Caco-2 (cell line): ENCODE results near the gene YPEL3. TPM values are rescaled to one million over a fixed set of nuclear protein-coding genes. Genes with fewer than 3 reads are reported as not detected.

Experiments used
- BruUV-seq: library from RNA; stranded (reverse); fragments of 400-500 nt; replicated peaks from 2 replicates; lab custom pipeline; 2021; lab: Mats Ljungman, UMichigan
- CTCF ChIA-PET: fragments of 300-600 bp; sonication (Branson Sonifier 250); formaldehyde crosslinking; loops from one replicate; lab custom pipeline; 2022; ENCODE audit warnings: antibody characterized with exemption; lab: Charles Lee
- POLR2A ChIA-PET: fragments of 300-600 bp; sonication (Branson Sonifier 250); formaldehyde crosslinking; loops from one replicate; lab custom pipeline; 2022; ENCODE audit warnings: antibody characterized with exemption; lab: Charles Lee
- DNase-seq, 2 experiments: peaks; one replicate each; pipeline versions ENCODE4 v3.0.0 to v3.0.0-alpha.2; 2020 to 2022
- H3K27me3 ChIP-seq: replicated peaks from 2 replicates; pipeline ENCODE4 v1.6.0; 2011; ENCODE audit warnings: low read length; ENCODE audit not compliant: control insufficient read depth, insufficient read depth
- H3K36me3 ChIP-seq: 2 replicates; pipeline ENCODE4 v1.5.1; 2011; ENCODE audit warnings: low read length; ENCODE audit not compliant: control insufficient read depth, insufficient read depth
- H3K4me1 ChIP-seq: fragments of 250-450 bp; sonication (Bioruptor Pico); 2 replicates; pipeline ENCODE4 v1.5.1; 2020; ENCODE audit warnings: mild to moderate bottlenecking
- H3K4me3 ChIP-seq: 2 replicates; pipeline ENCODE4 v1.5.1; 2011; ENCODE audit warnings: low read depth, mild to moderate bottlenecking, control low read depth, low read length
- H3K9me3 ChIP-seq: fragments of 250-450 bp; sonication (Bioruptor Pico); 2 replicates; pipeline ENCODE4 v1.5.1; 2020; ENCODE audit warnings: mild to moderate bottlenecking, moderate library complexity
- H3K27ac Mint-ChIP-seq: one replicate; pipeline ENCODE4 v1.8.0; 2022; ENCODE audit warnings: mixed read lengths; ENCODE audit not compliant: unreplicated experiment
- H3K27me3 Mint-ChIP-seq: one replicate; pipeline ENCODE4 v1.8.0; 2022; ENCODE audit warnings: mixed read lengths; ENCODE audit not compliant: insufficient read depth, unreplicated experiment
- H3K36me3 Mint-ChIP-seq: one replicate; pipeline ENCODE4 v1.8.0; 2022; ENCODE audit warnings: mild to moderate bottlenecking, mixed read lengths; ENCODE audit not compliant: insufficient read depth, unreplicated experiment
- H3K4me1 Mint-ChIP-seq: one replicate; pipeline ENCODE4 v1.8.0; 2022; ENCODE audit warnings: low read depth, mixed read lengths; ENCODE audit not compliant: unreplicated experiment
- H3K4me3 Mint-ChIP-seq: one replicate; pipeline ENCODE4 v1.8.0; 2022; ENCODE audit warnings: mild to moderate bottlenecking, moderate library complexity, mixed read lengths; ENCODE audit not compliant: unreplicated experiment
- H3K9me3 Mint-ChIP-seq: one replicate; pipeline ENCODE4 v1.8.0; 2022; ENCODE audit warnings: mixed read lengths; ENCODE audit not compliant: unreplicated experiment
- CTCF ChIP-seq, 2 experiments: fragments of 200-600 bp in 1 of 2; IDR thresholded peaks; 1 replicate in 1 of 2; 2 replicates in 1 of 2; pipeline versions ENCODE4 v1.5.1 to v1.8.0; 2011 to 2022; ENCODE audit warnings: antibody characterized with exemption in 1 of 2, control low read depth in 1 of 2, inconsistent platforms in 1 of 2, low read depth in 1 of 2, low read length in 1 of 2, mild to moderate bottlenecking in 1 of 2, moderate library complexity in 1 of 2; ENCODE audit not compliant: insufficient read depth in 1 of 2, severe bottlenecking in 1 of 2, unreplicated experiment in 1 of 2
- intact Hi-C: fragments of 100-400 bp; cut with micrococcal nuclease; formaldehyde crosslinking; loops from one replicate; pipeline ENCODE4 v1.10.0; 2022; ENCODE audit not compliant: unreplicated experiment
- total RNA-seq: library from RNA; stranded (reverse); gene quantifications from 2 replicates; pipeline ENCODE4 v1.2.3, GENCODE V29; 2022

Gene YPEL3
- total RNA-seq, 1 experiment from 2014 or later, result 26.3 TPM

- Histone ChIP-seq H3K4me1 (peaks cover 27% of the 10 kb centered on the region), H3K36me3 (no peaks in the 10 kb centered on the region), H3K4me3 (peak overlapping the region; percentile 45), H3K9me3 (peaks cover 12% of the 10 kb centered on the region), H3K27me3 (no peaks in the 10 kb centered on the region)
- ChIA-PET CTCF (interaction anchor here (0.6 to 3.1 kb wide), 9 partner anchors 12 to 317 kb away, joined by 3 to 22 read pairs (median 4); partner anchors contain the start of genes ALDOA and CORO1A), POLR2A (interaction anchor here (0.5 kb wide), 1 partner anchor 585 kb away, joined by 3 read pairs; no protein-coding TSS in a partner anchor)
- peak overlapping the region; percentile 82 for H3K4me3 Mint-ChIP-seq
- H3K27me3 Mint-ChIP-seq, result no peaks in the 10 kb centered on the region
- H3K4me1 Mint-ChIP-seq, result peaks cover 18% of the 10 kb centered on the region
- H3K9me3 Mint-ChIP-seq, result peaks cover 5% of the 10 kb centered on the region
- no TSS peak for BruUV-seq
- peak overlapping the region; percentile 83 for H3K27ac Mint-ChIP-seq
- peak in 1 of 2 experiments; percentile 49 for TF ChIP-seq CTCF (IDR thresholded peaks at IDR 0.05; ENCODE audit: insufficient read depth in 1 of 2, low read depth in 1 of 2, low read length in 1 of 2, severe bottlenecking in 1 of 2, unreplicated experiment in 1 of 2)
- peaks cover 41% of the 10 kb centered on the region for H3K36me3 Mint-ChIP-seq
- DNase-seq, result peak in 1 of 2 experiments; percentile 44
- intact Hi-C loops, result no loop called here
These were observed 3.5 kb downstream of the YPEL3 start for GRCh38 chr16:30092373-30093010.

GRCh38 chr16:30091474-30092372 is 4.3 kb downstream of the YPEL3 start, which contains the start of gene TBX6:
Gene TBX6 (minus strand): TSS chr16:30091924. CDS start chr16:30091193, 731 bp downstream.
- POLR2A ChIA-PET, result interaction anchor here (0.5 to 0.7 kb wide), 2 partner anchors 26 to 586 kb away, joined by 3 read pairs; partner anchors contain the start of gene ALDOA
- Histone ChIP-seq H3K4me1 (peaks cover 26% of the 10 kb centered on the region), H3K4me3 (peak within 1 kb of the TSS; percentile 53), H3K9me3 (peaks cover 4% of the 10 kb centered on the region), H3K27me3 (no peaks in the 10 kb centered on the region), H3K36me3 (no peaks in the 10 kb centered on the region)
- no TSS peak for BruUV-seq
- peaks cover 45% of the 10 kb centered on the region for H3K36me3 Mint-ChIP-seq
- intact Hi-C loops, result loop anchor here (1.0 to 2.0 kb wide), 2 partner anchors 27 to 264 kb away; partner anchors contain the start of genes ALDOA and CD2BP2
- no peaks in the 10 kb centered on the region for H3K27me3 Mint-ChIP-seq
- H3K9me3 Mint-ChIP-seq, result no peaks in the 10 kb centered on the region
- H3K4me1 Mint-ChIP-seq, result peaks cover 18% of the 10 kb centered on the region
- CTCF ChIA-PET, result interaction anchor here (0.6 to 3.1 kb wide), 15 partner anchors 13 to 519 kb away, joined by 3 to 22 read pairs (median 4); partner anchors contain the start of genes ALDOA, CORO1A, DCTPP1 and GDPD3
- peak; percentile 75 to 79 for TF ChIP-seq CTCF (IDR thresholded peaks at IDR 0.05; ENCODE audit: insufficient read depth in 1 of 2, low read depth in 1 of 2, low read length in 1 of 2, severe bottlenecking in 1 of 2, unreplicated experiment in 1 of 2)
- H3K27ac Mint-ChIP-seq, result peak within 1 kb of the TSS; percentile 83
- peak within 1 kb of the TSS; percentile 82 for H3K4me3 Mint-ChIP-seq
- peak; percentile 88 to 95 for DNase-seq
